Measurements from ENCODE around the gene AMER2.
"Not testable (repeated sequence)": the region's sequence is repeated elsewhere in the genome, so short reads cannot be mapped to it uniquely, and the experiment has no call there.

AMER2 gene

GRCh38 chr13:25180775-25181537 lies 8.9 kb upstream of the AMER2 start:
- DNase-seq = no peak

DNA sequence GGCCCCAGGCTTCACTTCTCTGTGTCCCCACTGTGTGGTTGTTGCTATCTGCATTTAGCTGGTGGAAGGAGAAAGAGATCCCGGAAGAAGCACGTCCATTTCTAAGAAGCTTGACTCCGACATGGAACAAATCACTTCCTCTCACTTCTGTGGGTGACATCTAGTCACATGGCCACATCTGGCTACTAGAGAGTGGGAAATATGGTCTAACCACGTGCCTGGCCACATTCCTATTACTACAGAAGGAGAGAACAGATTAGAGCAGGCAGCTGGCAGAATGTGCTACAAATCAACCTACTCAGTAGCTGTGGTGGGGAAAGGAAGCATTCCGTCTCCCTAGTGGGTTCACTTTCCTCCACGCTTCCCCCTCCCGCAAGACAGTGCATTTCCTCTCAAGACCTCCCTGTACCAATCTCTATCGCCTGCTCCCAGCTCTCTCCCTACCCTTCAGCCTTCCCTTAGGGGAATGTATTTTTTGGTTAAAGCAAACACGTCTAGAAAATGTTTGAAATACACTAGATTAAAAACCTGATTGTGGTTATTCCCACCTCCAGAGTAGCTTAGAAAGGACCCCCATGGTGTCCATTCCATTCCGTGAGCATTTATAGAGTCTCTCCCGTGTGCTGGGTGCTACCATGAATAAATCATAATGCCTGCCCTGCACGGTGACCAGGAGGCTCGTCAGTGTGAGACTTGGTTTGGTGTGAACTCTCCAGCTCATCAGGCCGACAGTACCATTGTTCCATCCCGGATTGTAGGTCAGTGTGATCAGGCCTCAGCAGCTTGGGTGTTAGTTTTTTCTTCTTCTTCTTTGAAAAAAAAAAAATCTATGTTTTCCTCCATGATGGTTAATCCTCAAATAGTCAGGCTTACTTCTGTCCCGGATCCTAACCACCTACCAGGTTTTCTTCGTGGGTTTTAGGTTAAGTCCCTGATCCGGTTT lies 8.0 kb upstream of the AMER2 start:
- DNase-seq = no peak

- DNase-seq = no peak
These were observed 6.9 kb upstream of the AMER2 start for GRCh38 chr13:25179011-25179410.

- DNase-seq = no peak
These were observed 6.0 kb upstream of the AMER2 start for GRCh38 chr13:25178070-25178469.

DNA sequence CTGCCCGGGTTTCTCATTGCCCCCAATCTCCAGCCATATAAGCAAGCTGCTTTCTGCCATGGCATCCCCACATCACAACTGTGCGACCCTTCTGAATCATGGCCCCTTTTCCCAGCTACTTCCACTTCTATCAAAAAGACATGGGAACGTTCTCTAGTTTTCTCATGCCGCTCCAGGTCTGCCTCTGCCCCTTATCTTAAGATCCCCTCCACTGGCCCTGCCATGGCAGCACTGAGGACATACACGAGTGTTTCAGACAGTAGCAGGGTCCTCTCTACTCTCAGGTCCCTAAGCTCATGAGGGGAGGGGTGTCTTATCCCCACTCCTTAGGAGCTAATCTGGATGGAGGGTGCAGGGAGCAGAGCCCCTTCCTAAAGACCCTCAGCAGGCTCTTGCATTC lies 5.5 kb upstream of the AMER2 start:
- no peak for DNase-seq

DNA sequence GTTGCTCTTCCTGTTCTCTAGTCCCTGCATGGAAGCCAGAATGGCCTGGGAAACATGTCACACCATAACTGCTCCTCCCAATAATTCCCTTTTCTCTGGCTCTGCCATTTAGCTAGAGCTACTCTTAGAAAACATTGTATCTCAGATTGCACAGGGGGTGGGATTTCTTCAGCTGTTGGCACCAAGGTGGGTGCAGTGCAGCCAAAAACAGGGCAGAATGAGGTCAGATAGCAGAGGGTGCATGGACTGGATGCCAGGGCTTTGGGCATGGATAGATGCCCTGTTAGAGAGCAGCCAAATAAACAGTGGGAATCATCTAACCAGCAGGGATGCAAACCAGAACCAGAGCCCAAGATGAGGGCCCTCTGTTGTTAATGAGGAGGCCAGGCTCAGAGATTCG lies 4.9 kb upstream of the AMER2 start:
- no peak for DNase-seq

DNA sequence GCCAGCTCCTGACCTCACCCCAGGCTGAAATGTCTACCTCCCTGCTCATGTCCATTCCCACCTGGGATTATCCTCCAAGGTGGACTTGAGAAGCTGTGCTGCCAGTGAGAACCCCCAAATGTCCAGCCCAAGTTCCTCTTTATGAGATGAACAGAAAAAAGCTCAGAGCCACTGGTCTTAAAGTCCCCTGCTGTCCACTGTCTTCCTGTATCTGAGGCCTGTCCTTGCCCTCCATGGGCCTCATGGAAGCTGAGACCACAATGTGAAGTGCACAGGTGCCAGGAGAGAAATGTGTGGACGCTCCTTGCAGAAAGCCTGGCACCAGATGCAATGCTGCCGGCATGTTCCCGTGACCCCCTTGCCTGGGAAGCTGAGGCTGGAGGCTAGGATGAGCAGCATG lies 3.3 kb upstream of the AMER2 start:
- DNase-seq = no peak

DNA sequence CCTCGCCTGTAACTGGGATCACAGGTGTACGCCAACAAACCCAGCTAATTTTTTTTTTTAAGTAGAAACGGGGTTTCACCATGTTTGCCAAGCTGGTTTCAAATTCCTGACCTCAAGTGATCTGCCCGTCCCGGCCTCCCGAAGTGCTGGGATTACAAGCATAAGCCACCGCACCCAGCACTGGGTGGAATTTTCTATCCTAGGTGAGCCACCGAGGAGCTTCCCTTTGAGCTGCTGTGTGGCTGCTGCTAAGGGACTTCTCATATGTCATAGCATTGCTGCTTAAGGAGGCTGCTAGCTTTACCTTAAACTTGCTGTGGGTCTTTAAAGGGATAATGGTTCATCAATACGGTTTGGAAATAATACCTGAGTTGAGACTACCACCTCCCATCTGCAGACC lies 2.9 kb upstream of the AMER2 start:
- DNase-seq = no peak

DNA sequence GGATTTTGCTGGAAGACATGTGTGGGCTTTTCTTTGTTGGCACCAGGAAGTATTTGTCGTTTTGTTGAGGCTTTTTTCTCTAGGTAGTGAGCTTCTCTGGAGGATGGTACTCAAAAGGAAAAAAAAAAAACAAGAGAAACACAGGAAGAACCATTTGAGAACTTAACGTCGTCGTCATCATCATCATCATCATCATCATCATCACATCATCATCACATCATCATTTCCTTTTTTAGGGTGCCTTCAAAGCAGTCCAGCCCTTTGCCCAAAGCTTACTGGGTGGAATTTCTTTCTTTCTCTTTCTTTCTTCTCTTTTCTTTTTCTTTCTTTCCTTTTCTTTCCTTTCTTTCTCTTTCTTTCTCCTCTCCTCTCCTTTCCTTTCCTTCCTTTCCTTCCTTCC lies 2.2 kb upstream of the AMER2 start:
- no peak for DNase-seq

GRCh38 chr13:25172303-25172630 lies 179 bp upstream of the AMER2 start:
- no peak for DNase-seq

GRCh38 chr13:25171170-25171516 lies 945 bp downstream of the AMER2 start:
- no peak for DNase-seq

DNA sequence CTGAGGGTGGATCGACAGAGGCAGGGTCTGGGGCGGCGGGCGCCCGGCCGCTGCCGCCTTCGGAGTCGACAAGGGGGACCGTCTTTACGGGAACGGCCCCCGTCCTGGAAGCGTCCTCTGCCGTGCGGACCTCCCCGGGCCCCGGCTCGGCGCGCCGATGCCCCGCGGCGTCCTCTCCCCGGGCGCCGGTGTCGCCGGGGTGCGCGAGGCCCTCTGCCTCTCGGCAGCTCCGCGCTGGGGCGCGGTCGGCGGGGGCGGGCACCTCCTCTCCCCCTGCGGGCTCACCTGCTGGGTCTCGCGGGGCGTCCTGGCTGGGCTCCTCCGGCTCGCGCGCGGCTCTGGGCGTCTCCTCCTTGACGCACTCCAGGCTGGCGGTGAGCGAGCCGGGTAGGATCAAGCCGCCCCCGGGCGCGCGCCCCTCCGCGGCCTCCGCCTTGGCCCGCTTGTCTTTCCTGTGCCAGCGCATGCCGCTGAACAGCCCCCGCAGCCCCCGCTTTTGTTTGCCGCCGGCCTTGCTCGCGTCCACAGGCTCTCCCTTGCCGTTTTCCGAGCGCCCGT lies 1.5 kb downstream of the AMER2 start:
- DNase-seq = no peak

- no peak for DNase-seq
These were observed 2.0 kb downstream of the AMER2 start for GRCh38 chr13:25169951-25170553.

DNA sequence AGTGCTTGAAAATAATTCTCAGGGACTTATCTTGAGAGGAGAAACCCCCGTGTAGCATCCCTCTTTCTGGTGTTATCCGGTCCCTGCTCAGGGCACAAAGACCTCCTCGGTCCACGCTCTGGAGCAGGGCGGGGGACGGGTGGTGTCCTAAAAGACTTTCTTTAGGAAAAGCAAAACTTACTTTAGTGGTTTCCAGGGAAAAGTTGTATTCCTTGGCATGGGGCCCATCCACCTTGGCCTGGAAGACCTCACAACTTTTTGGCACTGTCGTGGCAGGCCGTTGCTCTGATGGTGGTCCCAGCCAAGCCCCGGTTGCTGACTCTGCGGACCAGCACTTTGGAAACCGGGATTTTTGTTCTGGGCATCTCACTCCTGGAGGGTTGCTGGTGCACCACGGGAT lies 2.7 kb downstream of the AMER2 start:
- DNase-seq = no peak

GRCh38 chr13:25168790-25169189 lies 3.3 kb downstream of the AMER2 start:
- DNase-seq = no peak

GRCh38 chr13:25167382-25168174 lies 4.5 kb downstream of the AMER2 start:
- no peak for DNase-seq

DNA sequence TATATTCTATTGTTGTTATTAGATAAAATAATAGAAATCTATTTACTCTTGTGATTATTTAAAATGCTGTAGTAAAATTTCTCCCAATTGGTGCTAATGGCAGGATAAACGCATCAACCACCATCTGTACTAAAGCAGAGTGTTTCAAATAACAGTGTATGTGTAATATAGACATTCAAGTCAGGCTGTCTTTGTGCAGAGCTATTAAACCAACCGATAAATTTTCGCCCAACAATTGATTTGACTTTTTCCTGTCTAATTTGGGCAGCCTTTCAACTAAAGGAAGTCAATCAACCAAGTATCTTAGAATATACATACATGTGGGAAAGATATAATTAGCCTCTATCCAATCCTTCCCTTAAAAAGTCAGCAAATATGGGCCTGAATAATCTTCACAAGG lies 5.8 kb downstream of the AMER2 start:
- DNase-seq = no peak

GRCh38 chr13:25165663-25166062 lies 6.4 kb downstream of the AMER2 start:
- no peak for DNase-seq

DNA sequence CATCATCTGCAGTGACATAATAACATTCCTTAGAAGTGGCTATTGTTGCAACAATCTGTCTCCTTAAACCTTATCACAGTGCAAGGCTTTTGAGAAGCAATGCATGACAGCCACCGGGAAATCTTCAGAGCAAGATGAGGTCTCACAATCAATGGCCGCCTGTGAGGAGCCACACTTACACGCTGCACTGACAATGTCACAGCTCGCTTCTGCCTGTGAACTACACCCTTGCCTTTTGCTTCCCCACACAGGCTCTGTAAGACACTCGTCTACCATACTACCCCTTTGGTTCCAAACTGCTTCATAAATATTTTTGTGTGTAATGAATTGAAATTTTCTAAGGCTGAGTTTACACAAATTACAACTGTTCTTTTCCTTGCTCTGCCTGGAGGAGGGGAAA lies 6.9 kb downstream of the AMER2 start:
- DNase-seq = not testable (repeated sequence)

GRCh38 chr13:25157681-25158080 lies 14.4 kb downstream of the AMER2 start:
- no peak for DNase-seq

GRCh38 chr13:25153736-25154135 lies 18.4 kb downstream of the AMER2 start:
- no peak for DNase-seq

- no peak for DNase-seq
These were observed 20.4 kb downstream of the AMER2 start for GRCh38 chr13:25151626-25152195.

DNA sequence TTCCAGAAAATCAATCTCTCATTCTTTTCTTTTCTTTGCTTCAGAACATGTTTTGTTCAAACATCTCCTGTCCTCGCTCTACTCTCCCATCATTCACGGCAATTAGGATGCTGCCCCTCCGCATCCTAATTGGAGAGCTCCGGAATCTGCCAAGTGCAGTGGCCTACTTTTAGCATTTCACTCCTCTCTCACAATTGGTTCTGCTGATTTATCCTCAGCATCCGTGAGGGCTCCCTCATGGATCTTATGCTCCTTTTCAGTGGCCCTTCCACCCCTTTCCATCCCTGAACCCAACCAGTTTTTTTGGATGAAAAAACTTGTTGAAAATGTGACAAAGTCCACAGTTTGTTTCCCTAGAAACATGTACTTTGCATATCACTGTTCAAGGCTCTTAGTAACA lies 22.4 kb downstream of the AMER2 start:
- DNase-seq = no peak

Measured in DMS153 (cell line).